Panc1 (cell line): Measurements from ENCODE around the gene GSG1L.

Source experiments
- POLR2AphosphoS5 ChIP-seq: IDR thresholded peaks from 2 replicates; pipeline ENCODE4 v1.6.1; 2012; ENCODE audit warnings: mild to moderate bottlenecking, low read depth, low read length, moderate library complexity
- SIN3A ChIP-seq: IDR thresholded peaks from 2 replicates; pipeline ENCODE4 v1.6.1; 2012; ENCODE audit warnings: low read depth, mild to moderate bottlenecking, low read length, moderate library complexity, borderline replicate concordance; ENCODE audit not compliant: insufficient read depth
- TCF7L2 ChIP-seq: IDR thresholded peaks from 2 replicates; pipeline ENCODE4 v1.6.1; 2011; ENCODE audit warnings: mild to moderate bottlenecking, low read depth, low read length, inconsistent platforms
- TF ChIP-seq, protein P1 (sequence below): fragments of 450-650 bp; IDR thresholded peaks from 2 replicates; pipeline ENCODE4 v1.5.1; 2017; ENCODE audit warnings: mild to moderate bottlenecking
- TF ChIP-seq, protein P2 (sequence below), 2 experiments: IDR thresholded peaks; 2 replicates each; pipeline ENCODE4 v1.6.1; 2011 to 2012; ENCODE audit warnings: low read depth in 2 of 2, control low read depth in 1 of 2, low read length in 1 of 2, mild to moderate bottlenecking in 1 of 2, moderate library complexity in 1 of 2; ENCODE audit not compliant: insufficient read depth in 1 of 2

DNA sequence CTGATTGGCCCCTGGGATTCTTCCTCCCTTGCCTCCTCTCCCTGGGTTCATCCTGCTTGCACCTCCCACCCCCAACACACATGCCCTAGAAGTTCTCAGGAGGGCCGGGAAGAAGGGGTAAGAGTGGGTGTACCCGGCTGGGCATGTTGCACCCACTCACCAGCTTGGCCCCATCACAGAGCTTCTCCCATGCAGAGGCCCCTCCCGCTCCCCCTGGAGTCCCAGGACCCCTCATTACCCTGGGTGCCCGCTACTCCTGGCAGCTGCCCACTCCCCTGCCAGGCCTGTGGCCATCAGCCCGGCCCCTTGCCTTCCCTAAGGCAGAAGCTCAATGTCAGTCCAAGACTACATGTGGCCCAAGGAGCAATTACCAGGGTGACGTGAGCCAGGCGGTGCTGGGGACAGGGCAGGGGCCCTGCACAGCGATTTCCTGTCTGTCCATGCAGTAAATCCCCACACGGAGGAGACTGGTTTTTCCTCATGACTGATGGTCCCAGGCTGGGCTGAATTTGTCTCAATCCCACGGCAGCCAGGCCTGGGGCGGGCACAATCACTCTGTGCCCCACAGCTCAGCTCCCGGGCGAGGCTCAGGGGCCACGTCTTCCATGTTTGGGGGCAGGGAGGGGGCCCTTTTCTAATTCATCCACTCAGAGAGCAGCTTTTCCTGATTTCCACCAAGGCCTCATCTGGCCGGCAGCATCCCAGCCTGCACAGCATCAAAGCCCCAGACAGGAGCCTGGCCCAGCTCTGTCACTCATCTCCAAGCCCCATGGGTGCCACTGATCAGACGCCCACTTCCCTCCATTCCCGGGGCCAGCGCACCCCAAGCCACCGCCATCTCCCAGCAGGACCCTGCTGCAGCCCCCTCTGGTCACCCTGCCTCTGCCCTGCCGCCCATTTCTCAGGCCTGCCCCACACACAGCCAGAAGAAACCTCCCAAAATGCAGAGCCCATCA is 278.9 kb downstream of the GSG1L start:
- TF ChIP-seq, protein P1, sequence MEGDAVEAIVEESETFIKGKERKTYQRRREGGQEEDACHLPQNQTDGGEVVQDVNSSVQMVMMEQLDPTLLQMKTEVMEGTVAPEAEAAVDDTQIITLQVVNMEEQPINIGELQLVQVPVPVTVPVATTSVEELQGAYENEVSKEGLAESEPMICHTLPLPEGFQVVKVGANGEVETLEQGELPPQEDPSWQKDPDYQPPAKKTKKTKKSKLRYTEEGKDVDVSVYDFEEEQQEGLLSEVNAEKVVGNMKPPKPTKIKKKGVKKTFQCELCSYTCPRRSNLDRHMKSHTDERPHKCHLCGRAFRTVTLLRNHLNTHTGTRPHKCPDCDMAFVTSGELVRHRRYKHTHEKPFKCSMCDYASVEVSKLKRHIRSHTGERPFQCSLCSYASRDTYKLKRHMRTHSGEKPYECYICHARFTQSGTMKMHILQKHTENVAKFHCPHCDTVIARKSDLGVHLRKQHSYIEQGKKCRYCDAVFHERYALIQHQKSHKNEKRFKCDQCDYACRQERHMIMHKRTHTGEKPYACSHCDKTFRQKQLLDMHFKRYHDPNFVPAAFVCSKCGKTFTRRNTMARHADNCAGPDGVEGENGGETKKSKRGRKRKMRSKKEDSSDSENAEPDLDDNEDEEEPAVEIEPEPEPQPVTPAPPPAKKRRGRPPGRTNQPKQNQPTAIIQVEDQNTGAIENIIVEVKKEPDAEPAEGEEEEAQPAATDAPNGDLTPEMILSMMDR: no peak
- TF ChIP-seq TCF7L2 (no peak), POLR2AphosphoS5 (no peak), SIN3A (no peak)
- TF ChIP-seq, protein P2, sequence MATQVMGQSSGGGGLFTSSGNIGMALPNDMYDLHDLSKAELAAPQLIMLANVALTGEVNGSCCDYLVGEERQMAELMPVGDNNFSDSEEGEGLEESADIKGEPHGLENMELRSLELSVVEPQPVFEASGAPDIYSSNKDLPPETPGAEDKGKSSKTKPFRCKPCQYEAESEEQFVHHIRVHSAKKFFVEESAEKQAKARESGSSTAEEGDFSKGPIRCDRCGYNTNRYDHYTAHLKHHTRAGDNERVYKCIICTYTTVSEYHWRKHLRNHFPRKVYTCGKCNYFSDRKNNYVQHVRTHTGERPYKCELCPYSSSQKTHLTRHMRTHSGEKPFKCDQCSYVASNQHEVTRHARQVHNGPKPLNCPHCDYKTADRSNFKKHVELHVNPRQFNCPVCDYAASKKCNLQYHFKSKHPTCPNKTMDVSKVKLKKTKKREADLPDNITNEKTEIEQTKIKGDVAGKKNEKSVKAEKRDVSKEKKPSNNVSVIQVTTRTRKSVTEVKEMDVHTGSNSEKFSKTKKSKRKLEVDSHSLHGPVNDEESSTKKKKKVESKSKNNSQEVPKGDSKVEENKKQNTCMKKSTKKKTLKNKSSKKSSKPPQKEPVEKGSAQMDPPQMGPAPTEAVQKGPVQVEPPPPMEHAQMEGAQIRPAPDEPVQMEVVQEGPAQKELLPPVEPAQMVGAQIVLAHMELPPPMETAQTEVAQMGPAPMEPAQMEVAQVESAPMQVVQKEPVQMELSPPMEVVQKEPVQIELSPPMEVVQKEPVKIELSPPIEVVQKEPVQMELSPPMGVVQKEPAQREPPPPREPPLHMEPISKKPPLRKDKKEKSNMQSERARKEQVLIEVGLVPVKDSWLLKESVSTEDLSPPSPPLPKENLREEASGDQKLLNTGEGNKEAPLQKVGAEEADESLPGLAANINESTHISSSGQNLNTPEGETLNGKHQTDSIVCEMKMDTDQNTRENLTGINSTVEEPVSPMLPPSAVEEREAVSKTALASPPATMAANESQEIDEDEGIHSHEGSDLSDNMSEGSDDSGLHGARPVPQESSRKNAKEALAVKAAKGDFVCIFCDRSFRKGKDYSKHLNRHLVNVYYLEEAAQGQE (IDR thresholded peaks at IDR 0.05; ENCODE audit: insufficient read depth in 1 of 2, low read depth in 2 of 2, low read length in 1 of 2): no peak
